Keratinocyte (primary cell): ENCODE results near the gene NPM1. TPM values are rescaled to one million over a fixed set of nuclear protein-coding genes. Genes with fewer than 3 reads are reported as not detected.

ENCODE experiments used
- DNase-seq: peaks from one replicate; pipeline ENCODE4 v3.0.0-alpha.2; 2011; ENCODE audit warnings: low read depth, missing footprints, low spot score
- FAIRE-seq: peaks from 2 replicates; lab custom pipeline; 2011; peaks lifted over from hg19 to GRCh38; lab: Jason Lieb, UNC
- H2AFZ ChIP-seq: 2 replicates; pipeline ENCODE4 v1.6.0; 2012; ENCODE audit warnings: low read length, control low read depth, inconsistent platforms; ENCODE audit not compliant: control insufficient read depth
- H3K27ac ChIP-seq: 2 replicates; pipeline ENCODE4 v1.5.1; 2011; ENCODE audit warnings: low read length; ENCODE audit not compliant: control insufficient read depth, insufficient read depth
- H3K27me3 ChIP-seq: 3 replicates; pipeline ENCODE4 v1.6.0; 2011; ENCODE audit warnings: low read length; ENCODE audit not compliant: control insufficient read depth, insufficient read depth; ENCODE audit errors: extremely low read depth
- H3K36me3 ChIP-seq, 2 experiments: 2 replicates in 1 of 2; 3 replicates in 1 of 2; pipeline ENCODE4 v1.5.1; 2011; ENCODE audit warnings: low read length in 2 of 2, mild to moderate bottlenecking in 1 of 2; ENCODE audit not compliant: control insufficient read depth in 2 of 2, insufficient read depth in 2 of 2; ENCODE audit errors: extremely low read depth in 1 of 2
- H3K4me1 ChIP-seq: 3 replicates; pipeline ENCODE4 v1.5.1; 2011; ENCODE audit warnings: low read length; ENCODE audit not compliant: control insufficient read depth, insufficient read depth; ENCODE audit errors: extremely low read depth
- H3K4me2 ChIP-seq: 3 replicates; pipeline ENCODE4 v1.6.0; 2011; ENCODE audit warnings: low read depth, low read length; ENCODE audit not compliant: control insufficient read depth, insufficient read depth; ENCODE audit errors: extremely low read depth
- H3K4me3 ChIP-seq, 3 experiments: fragments of 200-600 bp in 1 of 3; sonication (generic) in 1 of 3; 2 replicates in 2 of 3; 3 replicates in 1 of 3; pipeline ENCODE4 v1.5.1; 2011 to 2016; ENCODE audit warnings: low read length in 3 of 3, mild to moderate bottlenecking in 3 of 3, control low read depth in 2 of 3, inconsistent platforms in 1 of 3, low read depth in 1 of 3, mixed read lengths in 1 of 3, mixed run types in 1 of 3, moderate library complexity in 1 of 3; ENCODE audit not compliant: control insufficient read depth in 2 of 3, insufficient read depth in 2 of 3; ENCODE audit errors: extremely low read depth in 1 of 3
- H3K79me2 ChIP-seq: 2 replicates; pipeline ENCODE4 v1.6.0; 2012; ENCODE audit warnings: low read length; ENCODE audit not compliant: control insufficient read depth, insufficient read depth
- H3K9ac ChIP-seq: 3 replicates; pipeline ENCODE4 v1.6.0; 2011; ENCODE audit warnings: low read length; ENCODE audit not compliant: control insufficient read depth, insufficient read depth; ENCODE audit errors: extremely low read depth
- H3K9me1 ChIP-seq: 3 replicates; pipeline ENCODE4 v1.6.0; 2011; ENCODE audit warnings: low read length; ENCODE audit not compliant: control insufficient read depth, insufficient read depth; ENCODE audit errors: extremely low read depth
- H3K9me3 ChIP-seq: 2 replicates; pipeline ENCODE4 v1.5.1; 2012; ENCODE audit warnings: low read depth, low read length; ENCODE audit not compliant: control insufficient read depth
- H4K20me1 ChIP-seq: 3 replicates; pipeline ENCODE4 v1.6.0; 2011; ENCODE audit warnings: low read length; ENCODE audit not compliant: control insufficient read depth, insufficient read depth; ENCODE audit errors: extremely low read depth
- CTCF ChIP-seq, 3 experiments: IDR thresholded peaks in 1 of 3; conservative IDR thresholded peaks in 1 of 3; optimal IDR thresholded peaks in 1 of 3; 2 replicates in 2 of 3; 3 replicates in 1 of 3; pipeline versions ENCODE3 to v1.5.1; 2011; ENCODE audit warnings: low read length in 3 of 3, mild to moderate bottlenecking in 3 of 3, moderate library complexity in 2 of 3, control low read depth in 1 of 3, inconsistent platforms in 1 of 3; ENCODE audit not compliant: insufficient read depth in 2 of 3; ENCODE audit errors: extremely low read depth in 1 of 3
- EZH2 ChIP-seq: IDR thresholded peaks from one replicate; pipeline ENCODE4 v1.6.1; 2012; ENCODE audit warnings: inconsistent platforms, mild to moderate bottlenecking, low read length, moderate library complexity
- dilution Hi-C: fragments of 300-500 bp; cut with MboI; formaldehyde crosslinking; loops from one replicate; pipeline ENCODE4 v1.7.0; 2020; ENCODE audit warnings: low sequenced_read_pairs; ENCODE audit not compliant: extremely low pct_ligation_motif_present
- polyA plus RNA-seq, 5 experiments: library from polyadenylated mRNA; depleted of rRNA in 3 of 5; stranded (reverse) in 3 of 5; stranded (forward) in 1 of 5; unstranded in 1 of 5; fragments of >200 nt; gene quantifications; 1 replicate in 1 of 5; 2 replicates in 3 of 5; 3 replicates in 1 of 5; pipeline versions ENCODE4 v1.2.1 to v1.2.3, GENCODE V29; 2011 to 2012; ENCODE audit warnings: missing spikeins in 2 of 5, low read depth in 1 of 5, low replicate concordance in 1 of 5

Gene NPM1
- polyA plus RNA-seq, 1 donor (not counting 4 experiments of a cell fraction or from before 2014, with no cell fraction given) = 2,398 TPM

- DNase-seq = no peak
- H3K27me3 ChIP-seq = no peaks in the 10 kb centered on the region
- no peak overlapping the region for H2AFZ ChIP-seq
- H3K79me2 ChIP-seq = no peaks in the 10 kb centered on the region
- H3K4me2 ChIP-seq = no peak overlapping the region
- no peak for FAIRE-seq
- H3K36me3 ChIP-seq = no peaks in the 10 kb centered on the region
- dilution Hi-C loops = no loop called here
- no peak overlapping the region for H3K9ac ChIP-seq
- H3K9me1 ChIP-seq = no peaks in the 10 kb centered on the region
- no peaks in the 10 kb centered on the region for H3K4me1 ChIP-seq
- TF ChIP-seq EZH2 (no peak), CTCF (optimal IDR thresholded peaks at IDR 0.05 in 1 of 3, IDR thresholded peaks at IDR 0.05 in 1 of 3, conservative IDR thresholded peaks at IDR 0.05 in 1 of 3; ENCODE audit: extremely low read depth in 1 of 3, insufficient read depth in 2 of 3, low read length in 3 of 3) (no peak)
- H4K20me1 ChIP-seq = no peaks in the 10 kb centered on the region
- no peak overlapping the region for H3K27ac ChIP-seq
- no peak overlapping the region for H3K4me3 ChIP-seq
- no peaks in the 10 kb centered on the region for H3K9me3 ChIP-seq
Measured at GRCh38 chr5:171369056-171369455, 18.6 kb upstream of the NPM1 start.

- no peak overlapping the region for H3K4me3 ChIP-seq
- H3K9ac ChIP-seq = no peak overlapping the region
- no peaks in the 10 kb centered on the region for H3K27me3 ChIP-seq
- no peak overlapping the region for H3K4me2 ChIP-seq
- H3K4me1 ChIP-seq = no peaks in the 10 kb centered on the region
- no peak overlapping the region for H3K27ac ChIP-seq
- H3K9me1 ChIP-seq = no peaks in the 10 kb centered on the region
- DNase-seq (no peak), FAIRE-seq (no peak)
- no peaks in the 10 kb centered on the region for H4K20me1 ChIP-seq
- no peaks in the 10 kb centered on the region for H3K9me3 ChIP-seq
- H2AFZ ChIP-seq = no peak overlapping the region
- no peaks in the 10 kb centered on the region for H3K79me2 ChIP-seq
- dilution Hi-C loops = no loop called here
- TF ChIP-seq CTCF (optimal IDR thresholded peaks at IDR 0.05 in 1 of 3, IDR thresholded peaks at IDR 0.05 in 1 of 3, conservative IDR thresholded peaks at IDR 0.05 in 1 of 3; ENCODE audit: extremely low read depth in 1 of 3, insufficient read depth in 2 of 3, low read length in 3 of 3) (no peak), EZH2 (no peak)
- H3K36me3 ChIP-seq = no peaks in the 10 kb centered on the region
Measured at GRCh38 chr5:171369898-171370297, 17.8 kb upstream of the NPM1 start.
